Femur (tissue), 1 donor: Measurements from ENCODE around the gene CACNG7.
A peak's percentile ranks its signal among the peaks of the same experiment; 100 is the strongest.

Source experiments
- DNase-seq: peaks from one replicate; pipeline ENCODE4 v3.0.0-alpha.2; 2017

The CACNG7 gene

GRCh38 chr19:53983457-53984289 lies 74.6 kb downstream of the CACNG7 start:
- DNase-seq: no peak

DNA sequence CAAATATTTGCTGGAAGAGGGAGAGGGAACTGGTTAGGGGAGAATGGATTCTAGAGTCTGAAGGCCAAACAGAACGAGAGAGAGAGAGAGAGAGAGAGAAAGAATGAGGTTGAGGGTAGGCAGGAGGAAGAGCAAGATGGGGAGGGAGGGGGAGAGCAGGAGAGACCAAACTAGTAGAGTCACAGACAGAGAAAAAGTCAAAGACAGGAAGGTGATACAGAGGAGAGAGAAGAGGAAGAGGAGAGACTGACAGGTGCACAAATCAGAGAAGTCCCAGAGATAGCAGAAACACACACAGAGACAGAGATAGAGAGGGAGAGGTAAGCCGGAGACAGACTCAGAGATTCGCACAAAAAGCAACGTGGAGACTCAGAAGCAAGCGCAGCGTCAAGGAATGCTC lies 76.8 kb downstream of the CACNG7 start:
- no peak for DNase-seq

DNA sequence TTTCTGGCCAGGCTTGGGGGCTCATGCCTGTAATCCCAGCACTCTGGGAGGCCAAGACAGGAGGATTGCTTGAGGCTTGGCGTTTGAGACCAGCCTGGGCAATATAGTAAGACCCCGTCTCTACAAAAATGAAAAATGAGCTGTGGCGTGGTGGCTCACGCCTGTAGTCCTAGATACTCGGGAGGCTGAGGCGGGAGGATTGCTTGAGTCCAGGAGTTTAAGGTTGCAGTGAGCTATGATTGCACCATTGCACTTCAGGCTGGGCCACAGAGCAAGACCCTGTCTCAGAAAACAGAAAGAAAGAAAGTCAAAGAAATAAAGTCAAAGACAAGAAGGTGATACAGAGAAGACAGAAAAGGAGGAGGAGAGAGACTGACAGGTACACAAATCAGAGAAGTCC lies 79.9 kb downstream of the CACNG7 start:
- no peak for DNase-seq

- DNase-seq: peak; percentile 56
These were observed 80.8 kb downstream of the CACNG7 start for GRCh38 chr19:53989600-53990533.

- peak; percentile 75 for DNase-seq
These were observed 82.4 kb downstream of the CACNG7 start, which contains the start of gene CACNG6 for GRCh38 chr19:53991224-53992113. TSS of gene CACNG6 (plus strand) at chr19:53991637. CDS start at chr19:53992878, 1,241 bp downstream.

DNA sequence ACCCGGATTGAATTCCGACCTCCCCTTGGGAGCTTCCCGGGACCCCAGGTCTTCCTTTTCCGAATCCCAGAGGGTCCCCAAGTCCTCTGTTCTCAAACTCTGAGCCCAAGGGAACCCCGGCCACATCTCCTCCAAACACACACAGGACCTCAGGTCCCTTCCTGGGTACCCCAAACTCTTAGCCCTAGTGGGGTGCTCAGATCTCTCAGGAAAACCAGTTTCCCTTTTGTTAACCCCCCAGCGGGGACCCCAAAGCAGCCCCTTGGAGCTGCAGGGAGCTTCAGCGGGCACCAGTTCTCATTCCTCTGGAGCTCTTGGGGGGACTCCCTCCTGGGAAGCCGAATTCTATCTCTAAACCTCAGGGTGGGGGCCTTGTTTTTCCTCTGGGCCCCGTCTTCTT lies 83.1 kb downstream of the CACNG7 start:
- DNase-seq: no peak

DNA sequence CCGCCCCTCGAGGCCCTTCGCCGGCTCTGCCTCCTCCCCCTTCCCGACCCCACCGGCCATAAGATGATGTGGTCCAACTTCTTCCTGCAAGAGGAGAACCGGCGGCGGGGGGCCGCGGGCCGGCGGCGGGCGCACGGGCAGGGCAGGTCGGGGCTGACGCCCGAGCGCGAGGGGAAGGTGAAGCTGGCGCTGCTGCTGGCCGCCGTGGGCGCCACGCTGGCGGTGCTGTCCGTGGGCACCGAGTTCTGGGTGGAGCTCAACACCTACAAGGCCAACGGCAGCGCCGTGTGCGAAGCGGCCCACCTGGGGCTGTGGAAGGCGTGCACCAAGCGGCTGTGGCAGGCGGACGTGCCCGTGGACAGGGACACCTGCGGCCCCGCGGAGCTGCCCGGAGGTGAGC lies 83.7 kb downstream of the CACNG7 start:
- DNase-seq: no peak

GRCh38 chr19:53993448-53993847 lies 84.4 kb downstream of the CACNG7 start:
- no peak for DNase-seq
